HG03432 (cell line): Measurements from ENCODE around the gene ACTMAP.
"Not testable (repeated sequence)": the region's sequence is repeated elsewhere in the genome, so short reads cannot be mapped to it uniquely, and the experiment has no call there.

ENCODE experiments used
- ATAC-seq: cut with Tn5 transposase; IDR thresholded peaks from one replicate; pipeline ENCODE4 v1.9.1; 2021; ENCODE audit warnings: mild to moderate bottlenecking, moderate library complexity; ENCODE audit not compliant: unreplicated experiment

ACTMAP gene

DNA sequence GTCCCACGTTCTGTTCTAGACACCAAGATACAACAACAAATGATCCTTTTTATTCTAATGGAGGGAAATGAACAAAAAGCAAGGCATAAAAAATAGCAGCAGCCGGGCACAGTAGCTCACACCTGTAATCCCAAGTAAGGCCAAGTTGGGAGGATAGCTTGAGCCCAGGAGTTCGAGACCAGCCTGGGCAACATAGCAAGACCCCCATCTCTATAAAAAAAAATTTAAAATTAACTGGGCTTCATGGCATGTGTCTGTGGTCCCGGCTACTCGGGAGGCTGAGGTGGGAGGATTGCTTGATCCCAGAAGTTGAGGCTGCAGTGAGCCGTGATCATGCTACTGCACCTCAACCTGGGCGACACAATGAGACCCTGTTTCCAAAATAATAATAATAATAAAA is 26.1 kb upstream of the ACTMAP start:
- ATAC-seq = no peak

DNA sequence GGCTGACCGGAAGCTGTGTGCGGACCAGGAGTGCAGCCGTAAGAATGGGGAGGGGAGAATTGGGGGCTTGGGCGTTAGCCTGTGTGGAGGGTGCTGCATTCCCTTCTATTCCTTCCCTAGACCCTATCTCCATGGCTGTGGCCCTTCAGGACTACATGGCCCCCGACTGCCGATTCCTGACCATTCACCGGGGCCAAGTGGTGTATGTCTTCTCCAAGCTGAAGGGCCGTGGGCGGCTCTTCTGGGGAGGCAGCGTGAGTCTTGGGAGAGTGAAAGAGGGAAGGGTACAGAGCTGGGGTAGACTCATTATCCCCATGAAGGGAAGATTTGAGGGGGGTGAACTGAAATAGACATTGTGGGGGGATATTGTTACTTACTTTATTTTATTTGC is 25.4 kb upstream of the ACTMAP start:
- ATAC-seq = no peak

GRCh38 chr19:40774916-40775631 is 24.8 kb upstream of the ACTMAP start, which contains the start of gene MIA:
Gene MIA, plus strand, starts transcription at chr19:40775521. Its CDS starts 22 bp downstream, at chr19:40775543.
- no peak for ATAC-seq

DNA sequence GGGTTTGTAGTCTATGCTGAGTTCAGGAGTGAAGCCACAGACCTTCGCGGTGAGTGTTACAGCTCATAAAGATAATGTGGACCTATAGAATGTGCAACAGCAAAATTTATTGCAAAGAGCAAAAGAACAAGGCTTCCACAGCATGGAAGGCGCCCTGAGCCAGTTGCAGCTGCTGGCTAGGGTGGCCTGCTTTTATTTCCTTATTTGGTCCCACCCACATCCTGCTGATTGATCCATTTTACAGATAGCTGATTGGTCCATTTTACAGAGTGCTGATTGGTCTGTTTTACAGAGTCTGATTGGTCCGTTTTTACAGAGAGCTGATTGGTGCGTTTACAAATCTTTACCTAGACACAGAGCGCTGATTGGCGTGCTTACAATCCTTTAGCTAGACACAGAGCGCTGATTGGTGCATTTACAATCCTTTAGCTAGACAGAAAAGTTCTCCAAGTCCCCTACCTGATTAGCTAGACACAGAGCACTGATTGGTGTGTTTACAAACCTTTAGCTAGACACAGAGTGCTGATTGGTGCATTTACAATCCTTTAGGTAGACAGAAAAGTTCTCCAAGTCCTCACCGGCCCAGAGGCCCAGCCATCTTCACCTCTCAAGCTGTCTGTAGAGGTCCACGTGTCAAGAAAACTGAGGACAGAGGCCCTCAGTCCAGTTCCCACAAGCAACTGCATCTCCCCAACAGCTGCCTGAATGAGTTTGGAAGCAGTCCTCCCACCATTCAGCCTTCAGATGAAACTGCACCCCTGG is 21.0 kb upstream of the ACTMAP start:
- ATAC-seq = not testable (repeated sequence)

DNA sequence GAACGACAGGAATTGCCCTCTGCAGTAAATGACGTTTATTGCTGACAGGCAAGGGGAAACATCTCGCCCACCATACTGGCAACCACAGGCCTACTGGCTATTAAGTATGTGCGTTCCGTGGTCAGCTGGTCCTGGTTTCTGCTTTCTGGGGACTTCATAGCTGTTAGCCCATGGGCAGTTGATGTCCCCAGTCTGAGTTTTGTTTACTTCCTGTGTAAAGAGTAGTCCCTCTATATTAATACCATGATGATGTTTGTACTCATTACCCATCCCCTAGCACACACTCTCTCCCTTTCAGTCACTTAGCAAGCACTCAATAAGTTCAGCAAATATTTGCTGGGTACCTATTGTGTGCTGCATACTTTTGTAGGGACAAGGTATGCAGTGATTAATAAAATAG is 18.6 kb upstream of the ACTMAP start:
- no peak for ATAC-seq

- not testable (repeated sequence) for ATAC-seq
Observed at GRCh38 chr19:40766385-40766784, 16.1 kb upstream of the ACTMAP start.

DNA sequence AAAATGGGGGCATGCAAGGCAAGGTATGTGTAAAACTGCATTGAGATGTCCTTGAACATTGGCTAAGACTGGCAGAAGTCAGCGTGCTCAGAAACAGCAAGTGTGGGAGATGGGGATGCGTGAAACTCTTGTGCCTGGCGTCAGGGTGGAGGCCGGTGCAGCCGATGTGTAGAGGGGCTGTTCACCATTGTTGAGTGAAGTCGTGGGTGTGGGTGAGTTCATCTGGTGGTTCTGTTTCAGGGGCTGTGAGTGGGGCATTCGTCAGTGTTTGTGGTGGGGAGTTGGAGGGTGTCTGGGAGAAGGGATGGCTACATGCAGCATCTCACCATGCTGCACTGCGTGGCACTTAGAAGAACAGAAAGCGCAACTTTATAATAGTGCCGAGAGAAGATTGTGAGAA is 13.7 kb upstream of the ACTMAP start:
- no peak for ATAC-seq

DNA sequence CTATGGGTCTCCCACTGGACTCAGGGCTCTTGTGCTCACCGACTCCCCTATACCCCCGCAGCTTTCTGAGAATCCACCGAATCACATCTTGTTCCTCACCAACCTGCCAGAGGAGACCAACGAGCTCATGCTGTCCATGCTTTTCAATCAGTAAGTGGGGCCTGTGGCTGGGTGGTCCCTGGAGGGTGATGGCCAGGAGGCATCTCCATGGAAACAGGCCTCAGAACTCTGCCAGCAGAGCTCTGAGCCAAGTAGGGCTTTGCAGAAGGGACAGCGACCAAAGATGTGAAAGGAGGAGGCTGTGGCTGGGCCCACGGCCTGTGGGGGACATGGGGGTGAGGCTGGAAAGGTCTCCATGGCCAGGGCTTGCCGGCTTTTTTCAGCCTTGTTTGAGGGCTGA is 13.2 kb upstream of the ACTMAP start:
- no peak for ATAC-seq

DNA sequence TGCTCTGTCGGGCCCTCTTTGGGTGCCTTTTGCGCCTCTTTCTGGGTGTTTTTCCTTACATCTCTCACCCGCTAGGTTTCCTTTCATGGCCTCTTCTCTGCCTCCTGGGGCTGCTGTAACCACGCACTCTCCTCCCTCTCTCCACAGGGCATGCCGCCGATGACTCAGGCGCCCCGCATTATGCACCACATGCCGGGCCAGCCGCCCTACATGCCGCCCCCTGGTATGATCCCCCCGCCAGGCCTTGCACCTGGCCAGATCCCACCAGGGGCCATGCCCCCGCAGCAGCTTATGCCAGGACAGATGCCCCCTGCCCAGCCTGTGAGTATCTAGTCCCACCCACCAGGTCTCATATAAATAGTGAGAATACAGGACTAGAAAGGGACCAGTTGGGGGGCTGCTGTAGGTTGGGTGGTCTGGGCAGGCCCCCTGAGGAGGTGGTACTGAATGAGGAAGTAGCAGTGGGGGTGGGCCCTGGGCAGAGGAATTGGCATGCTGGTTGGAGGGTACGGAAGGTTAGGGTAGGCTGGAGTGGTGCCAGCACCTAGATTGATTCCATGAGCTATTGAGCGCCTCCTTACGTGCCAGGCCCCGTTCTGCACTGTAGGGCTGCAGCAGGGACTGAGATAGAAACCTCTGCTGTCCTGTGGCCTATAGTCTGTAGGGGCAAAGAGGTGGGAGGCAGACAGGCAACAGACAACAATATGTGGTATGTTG is 12.6 kb upstream of the ACTMAP start:
- no peak for ATAC-seq

DNA sequence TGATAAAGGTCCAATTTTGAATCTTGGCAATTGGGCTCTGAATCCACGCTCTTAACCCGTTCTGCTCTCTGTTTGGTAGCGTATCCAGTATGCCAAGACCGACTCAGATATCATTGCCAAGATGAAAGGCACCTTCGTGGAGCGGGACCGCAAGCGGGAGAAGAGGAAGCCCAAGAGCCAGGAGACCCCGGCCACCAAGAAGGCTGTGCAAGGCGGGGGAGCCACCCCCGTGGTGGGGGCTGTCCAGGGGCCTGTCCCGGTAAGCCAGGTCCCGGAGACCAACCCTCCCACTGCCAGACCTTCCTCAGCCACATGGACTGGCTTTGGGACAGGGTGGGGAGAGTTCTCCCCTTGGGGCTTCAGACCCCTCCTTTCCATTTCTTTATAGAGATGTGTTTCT is 9.1 kb upstream of the ACTMAP start:
- no peak for ATAC-seq

DNA sequence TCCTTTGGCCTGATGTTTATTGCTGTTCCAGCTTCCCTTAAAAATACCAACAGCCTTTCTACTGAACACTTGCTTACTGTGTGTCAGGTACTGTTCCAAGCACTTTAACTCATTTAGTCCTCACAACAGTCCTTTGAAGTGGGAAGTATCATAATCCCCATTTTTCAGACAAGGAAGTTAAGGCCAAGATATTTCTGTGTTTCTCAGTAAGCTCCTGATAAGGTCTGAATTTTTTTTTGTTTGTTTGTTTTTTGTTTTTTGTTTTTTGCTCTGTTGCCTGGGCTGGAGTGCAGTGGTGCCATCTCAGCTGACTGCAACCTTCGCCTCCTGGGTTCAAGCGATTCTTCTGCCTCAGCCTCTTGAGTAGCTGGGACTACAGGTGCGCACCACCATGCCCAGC is 8.2 kb upstream of the ACTMAP start:
- ATAC-seq = no peak

DNA sequence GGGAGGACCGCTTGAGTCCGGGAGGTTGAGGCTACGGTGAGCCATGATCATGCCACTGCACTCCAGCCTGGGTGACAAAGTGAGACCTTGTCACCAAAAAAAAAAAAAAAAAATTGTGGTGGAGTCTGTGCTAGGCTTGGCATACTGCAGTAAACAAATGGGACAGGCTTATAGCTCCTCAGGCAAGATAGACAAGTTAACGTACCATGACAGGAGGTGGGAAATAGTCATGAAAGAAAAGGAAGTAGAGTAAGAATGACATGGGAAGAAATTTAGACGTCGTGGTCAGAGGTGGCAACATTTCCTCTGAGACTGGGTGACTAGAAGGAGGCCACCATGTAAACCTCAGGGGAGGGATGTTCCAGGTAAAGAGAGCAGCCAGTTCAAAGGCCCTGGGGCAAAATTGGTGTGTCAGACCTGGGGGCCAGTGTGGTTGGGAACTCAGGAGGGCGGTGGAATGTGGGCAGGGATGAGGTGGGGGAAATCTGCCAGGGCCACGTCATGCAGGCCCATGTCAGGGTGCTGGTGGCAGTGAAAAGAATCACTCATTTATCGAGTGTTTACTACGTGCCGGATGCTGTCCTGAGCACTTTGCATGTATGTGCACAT is 6.3 kb upstream of the ACTMAP start:
- no peak for ATAC-seq

- ATAC-seq = no peak
Observed at GRCh38 chr19:40755791-40756190, 5.5 kb upstream of the ACTMAP start.

- no peak for ATAC-seq
Observed at GRCh38 chr19:40755248-40755624, 5.0 kb upstream of the ACTMAP start.

GRCh38 chr19:40754611-40755247 is 4.5 kb upstream of the ACTMAP start:
- ATAC-seq = no peak

DNA sequence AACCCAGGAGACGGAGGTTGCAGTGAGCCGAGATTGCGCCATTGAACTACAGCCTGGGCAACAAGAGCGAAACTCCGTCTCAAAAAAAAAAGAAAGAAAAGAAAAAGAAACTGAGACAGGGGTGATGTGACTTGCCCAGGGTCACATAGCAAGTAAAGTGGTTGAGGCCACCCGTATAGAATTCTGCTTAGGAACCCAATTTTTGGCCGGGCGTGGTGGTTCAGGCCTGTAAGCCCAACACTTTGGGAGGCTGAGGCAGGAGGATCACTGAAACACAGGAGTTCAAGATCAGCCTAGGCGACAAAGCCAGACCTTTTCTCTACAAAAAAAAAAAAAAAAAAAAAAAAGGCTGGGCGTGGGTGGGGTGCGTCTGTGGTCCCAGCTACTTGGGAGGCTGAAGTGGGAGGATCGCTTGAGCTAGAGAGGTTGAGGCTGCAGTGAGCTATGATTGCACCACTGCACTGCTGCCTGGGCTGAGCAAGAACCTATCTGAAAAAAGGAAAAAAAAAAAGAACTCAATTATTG is 2.0 kb upstream of the ACTMAP start:
- ATAC-seq = no peak

DNA sequence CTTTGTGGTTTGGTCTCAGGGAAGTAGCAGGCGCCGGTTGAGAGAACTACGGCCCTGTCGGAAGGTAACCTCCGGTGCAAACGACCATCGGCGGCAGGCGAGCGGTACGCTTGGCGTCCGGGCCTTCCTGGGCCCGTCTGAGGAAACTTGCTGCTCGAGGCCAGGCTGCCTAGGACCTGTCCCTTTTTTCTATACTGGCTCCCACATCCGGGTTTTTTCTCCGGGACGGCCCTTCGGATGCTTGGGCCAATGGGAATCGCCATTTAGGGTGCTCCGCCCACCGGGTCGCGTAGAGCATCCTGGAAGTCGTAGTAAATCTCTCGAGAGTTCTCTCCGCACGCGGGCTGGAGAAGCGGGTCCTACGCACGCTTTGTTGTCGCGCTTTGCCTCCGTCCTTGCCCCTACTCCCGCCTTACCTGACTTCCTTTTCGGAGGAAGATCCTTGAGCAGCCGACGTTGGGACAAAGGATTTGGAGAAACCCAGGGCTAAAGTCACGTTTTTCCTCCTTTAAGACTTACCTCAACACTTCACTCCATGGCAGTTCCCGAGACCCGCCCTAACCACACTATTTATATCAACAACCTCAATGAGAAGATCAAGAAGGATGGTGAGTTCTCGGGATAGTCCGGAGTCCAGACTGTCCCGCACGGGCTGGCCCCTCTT is 729 bp upstream of the ACTMAP start, which contains the start of gene SNRPA:
TSS of gene SNRPA (plus strand) at position 330 of the 664 bp plus-strand sequence. CDS start at position 536, 206 bp downstream.
- ATAC-seq = peak; percentile 63

DNA sequence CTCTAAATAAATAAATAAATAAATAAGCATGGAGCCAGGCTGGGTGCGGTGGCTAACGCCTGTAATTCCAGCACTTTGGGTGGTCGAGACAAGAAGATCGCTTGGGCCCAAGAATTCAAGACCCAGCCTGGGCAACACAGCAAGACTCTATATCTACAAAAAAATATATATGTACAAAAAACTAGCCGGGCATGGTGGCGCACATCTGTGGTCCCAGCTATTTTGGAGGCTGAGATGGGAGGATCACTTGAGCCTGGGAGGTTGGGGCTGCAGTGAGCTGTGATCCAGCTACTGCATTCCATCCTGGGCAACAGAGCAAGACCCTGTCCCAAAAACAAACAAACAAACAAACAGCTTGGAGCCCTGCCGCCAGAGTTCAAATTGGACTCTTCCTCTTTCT is 2.7 kb downstream of the ACTMAP start:
- no peak for ATAC-seq

- ATAC-seq = no peak
Observed at GRCh38 chr19:40745402-40745780, 4.9 kb downstream of the ACTMAP start.
